Tibial nerve (tissue), 4 donors: ENCODE data around the gene PLXNC1. TPM values are rescaled to one million over a fixed set of nuclear protein-coding genes. Genes with fewer than 3 reads are reported as not detected.

ENCODE experiments used
- DNase-seq, 2 donors: peaks; one replicate each; pipeline ENCODE4 v3.0.0-alpha.2; 2019; ENCODE audit warnings: low spot score in 2 of 2
- H3K27ac ChIP-seq, 4 donors: fragments of 200-600 bp; sonication (generic) in 3 of 4; one replicate each; pipeline ENCODE4 v1.5.1; 2017 to 2019; ENCODE audit warnings: mild to moderate bottlenecking in 1 of 4
- H3K27me3 ChIP-seq, 2 donors: fragments of 200-600 bp; sonication (generic) in 1 of 2; one replicate each; pipeline versions ENCODE4 v1.5.1 to v1.6.0; 2017 to 2019
- H3K36me3 ChIP-seq, 3 donors: fragments of 200-600 bp; sonication (generic); one replicate each; pipeline ENCODE4 v1.5.1; 2018 to 2019
- H3K4me1 ChIP-seq, 4 donors: fragments of 200-600 bp; sonication (generic) in 3 of 4; one replicate each; pipeline ENCODE4 v1.5.1; 2017 to 2019
- H3K4me3 ChIP-seq, 4 donors: fragments of 200-600 bp; sonication (generic) in 3 of 4; one replicate each; pipeline ENCODE4 v1.5.1; 2017 to 2019; ENCODE audit warnings: mild to moderate bottlenecking in 1 of 4, moderate library complexity in 1 of 4
- H3K9me3 ChIP-seq, 4 donors: fragments of 200-600 bp; sonication (generic) in 3 of 4; one replicate each; pipeline ENCODE4 v1.5.1; 2017 to 2019
- CTCF ChIP-seq, 5 experiments: fragments of 200-600 bp in 3 of 5; fragments of 450-650 bp in 2 of 5; sonication (generic) in 3 of 5; IDR thresholded peaks; one replicate each; pipeline ENCODE4 v1.5.1; 2016 to 2019; ENCODE audit warnings: antibody characterized with exemption in 5 of 5, mild to moderate bottlenecking in 3 of 5, moderate library complexity in 2 of 5
- EP300 ChIP-seq, 2 donors: sonication (generic); formaldehyde crosslinking; IDR thresholded peaks; one replicate each; pipeline ENCODE4 v1.6.1; 2017; ENCODE audit warnings: antibody characterized with exemption in 2 of 2, mild to moderate bottlenecking in 1 of 2
- POLR2A ChIP-seq, 2 donors: fragments of 450-650 bp; IDR thresholded peaks; one replicate each; pipeline ENCODE4 v1.6.1; 2017; ENCODE audit warnings: antibody characterized with exemption in 2 of 2, mild to moderate bottlenecking in 2 of 2, moderate library complexity in 2 of 2
- WGBS, 2 donors: methylation state at CpG; one replicate each; pipeline ENCODE4 v1.1.5; 2018; 5-methylcytosine and 5-hydroxymethylcytosine counted together
- total RNA-seq, 4 donors: library from RNA; depleted of rRNA; stranded (reverse); fragments of >200 nt; gene quantifications; one replicate each; pipeline ENCODE4 v1.1.0, GENCODE V29; 2016

The PLXNC1 gene
- total RNA-seq, 4 donors from 2014 or later = 9.0 to 20.8 (median 11.4) TPM

- no peak overlapping the region for H3K27ac ChIP-seq
- H3K36me3 ChIP-seq = no peaks in the 10 kb centered on the region
- peaks cover 0 to 7% (median 0%) of the 10 kb centered on the region in 4 donors for H3K4me1 ChIP-seq
- peaks cover 0 to 4% of the 10 kb centered on the region in 2 donors for H3K27me3 ChIP-seq
- H3K4me3 ChIP-seq = no peak overlapping the region
- WGBS, 2 donors = 37 to 41% methylated on average over 9 of the region's 9 CpGs
- TF ChIP-seq CTCF (IDR thresholded peaks at IDR 0.05) (no peak), POLR2A (IDR thresholded peaks at IDR 0.05) (no peak), EP300 (IDR thresholded peaks at IDR 0.05) (no peak)
- DNase-seq = no peak
- no peaks in the 10 kb centered on the region for H3K9me3 ChIP-seq
Measured at GRCh38 chr12:94167756-94168416, 19.5 kb downstream of the PLXNC1 start.

- Histone ChIP-seq H3K9me3 (no peaks in the 10 kb centered on the region), H3K27ac (no peak overlapping the region), H3K4me1 (peaks cover 0 to 7% (median 3%) of the 10 kb centered on the region in 4 donors), H3K36me3 (no peaks in the 10 kb centered on the region), H3K4me3 (no peak overlapping the region), H3K27me3 (peaks cover 0 to 4% of the 10 kb centered on the region in 2 donors)
- no peak for DNase-seq
- no peak for TF ChIP-seq EP300 (IDR thresholded peaks at IDR 0.05)
- no peak for TF ChIP-seq POLR2A (IDR thresholded peaks at IDR 0.05)
- TF ChIP-seq CTCF (IDR thresholded peaks at IDR 0.05) = no peak
- WGBS, 2 donors = 72 to 93% methylated on average over 1 of the region's 1 CpG
Measured at GRCh38 chr12:94169495-94169894, 21.1 kb downstream of the PLXNC1 start.

GRCh38 chr12:94169966-94170689 is 21.8 kb downstream of the PLXNC1 start:
- Histone ChIP-seq H3K4me1 (peaks cover 0 to 7% (median 2%) of the 10 kb centered on the region in 4 donors), H3K27ac (no peak overlapping the region), H3K27me3 (peaks cover 0 to 4% of the 10 kb centered on the region in 2 donors), H3K9me3 (no peaks in the 10 kb centered on the region), H3K36me3 (no peaks in the 10 kb centered on the region), H3K4me3 (no peak overlapping the region)
- DNase-seq = no peak
- no peak for TF ChIP-seq POLR2A (IDR thresholded peaks at IDR 0.05)
- no peak for TF ChIP-seq EP300 (IDR thresholded peaks at IDR 0.05)
- no peak for TF ChIP-seq CTCF (IDR thresholded peaks at IDR 0.05)
- WGBS, 2 donors = 72% methylated on average over 6 of the region's 6 CpGs

GRCh38 chr12:94170690-94171594 is 22.6 kb downstream of the PLXNC1 start:
- Histone ChIP-seq H3K4me1 (peaks cover 0 to 8% (median 4%) of the 10 kb centered on the region in 4 donors), H3K27me3 (peaks cover 0 to 4% of the 10 kb centered on the region in 2 donors), H3K36me3 (no peaks in the 10 kb centered on the region), H3K9me3 (no peaks in the 10 kb centered on the region), H3K4me3 (no peak overlapping the region), H3K27ac (no peak overlapping the region)
- TF ChIP-seq CTCF (IDR thresholded peaks at IDR 0.05) (no peak), POLR2A (IDR thresholded peaks at IDR 0.05) (no peak), EP300 (IDR thresholded peaks at IDR 0.05) (no peak)
- DNase-seq = no peak
- WGBS, 2 donors = 80 to 81% methylated on average over 14 of the region's 14 CpGs
